Raji (cell line): ENCODE measurements around the gene C1QTNF6.

ENCODE experiments used
- POLR2A ChIP-seq: IDR thresholded peaks from 2 replicates; pipeline ENCODE4 v1.6.1; 2011; ENCODE audit warnings: low read depth, low read length, control low read depth; ENCODE audit not compliant: insufficient read depth

The C1QTNF6 gene

DNA sequence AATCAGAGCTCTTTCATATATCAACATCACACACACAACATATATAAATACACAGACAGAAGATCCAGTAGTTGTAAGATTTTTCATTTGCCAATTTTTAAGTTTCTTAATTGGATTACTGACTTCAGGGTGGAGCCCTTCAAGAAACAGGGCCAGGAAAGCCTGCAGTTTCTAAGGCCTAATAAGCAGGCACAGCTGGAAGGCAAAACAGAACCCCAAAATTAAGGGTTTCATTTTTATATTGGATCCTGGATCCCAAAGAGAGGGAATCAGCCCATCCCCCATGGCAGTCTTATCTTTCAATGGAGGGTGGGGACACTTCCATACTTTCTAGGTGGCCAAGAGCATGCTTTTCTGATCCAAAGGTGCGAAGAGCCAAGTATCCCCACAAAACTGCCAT is 4.7 kb upstream of the C1QTNF6 start:
- no peak for TF ChIP-seq POLR2A

DNA sequence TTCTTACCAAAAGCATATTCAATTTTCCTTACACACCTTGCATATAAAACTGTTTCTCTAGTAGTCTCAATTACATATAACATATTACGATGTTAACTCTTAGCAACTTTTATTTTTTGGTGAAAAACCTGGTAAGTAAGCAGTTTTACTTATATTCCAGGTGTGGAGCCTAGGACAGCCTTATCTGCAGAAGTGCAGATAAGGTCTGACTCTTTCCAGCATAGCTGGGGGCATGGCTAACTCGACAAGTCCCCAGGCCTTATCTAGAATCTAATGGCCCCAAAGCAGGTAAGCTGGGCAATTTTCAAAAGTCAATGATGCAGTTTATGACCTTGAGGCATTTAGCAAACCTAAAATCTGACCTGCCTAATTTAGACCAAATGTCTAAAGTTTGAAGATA is 4.2 kb upstream of the C1QTNF6 start:
- TF ChIP-seq POLR2A: no peak

GRCh38 chr22:37190262-37190780 is 2.3 kb upstream of the C1QTNF6 start:
- TF ChIP-seq POLR2A: no peak

DNA sequence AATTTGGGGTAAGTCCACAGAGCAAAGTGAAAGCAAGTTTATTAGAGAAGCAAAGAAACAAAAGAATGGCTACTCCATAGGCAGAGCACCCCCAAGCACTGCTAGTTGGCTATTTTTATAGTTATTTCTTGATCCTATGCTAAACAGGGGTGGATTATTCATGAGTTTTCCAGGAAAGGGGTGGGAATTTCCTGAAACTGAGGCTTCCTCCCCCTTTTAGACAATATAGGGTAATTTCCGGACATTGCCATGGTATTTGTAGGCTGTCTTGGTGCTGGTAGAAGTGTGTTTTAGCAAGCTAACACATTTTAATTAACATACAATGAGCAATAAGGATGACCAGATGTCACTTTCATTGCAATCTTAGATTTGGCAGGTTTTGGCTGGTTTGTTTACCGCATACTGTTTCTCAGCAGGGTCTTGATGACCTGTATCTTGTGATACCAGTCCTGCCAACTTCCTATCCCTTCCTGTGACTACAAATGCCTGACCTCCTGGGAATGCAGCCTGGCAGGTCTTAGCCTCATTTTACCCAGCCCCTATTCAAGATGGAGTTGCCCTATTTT is 937 bp upstream of the C1QTNF6 start:
- TF ChIP-seq POLR2A: no peak

- no peak for TF ChIP-seq POLR2A
Measured at GRCh38 chr22:37187552-37187890, 526 bp downstream of the C1QTNF6 start.

DNA sequence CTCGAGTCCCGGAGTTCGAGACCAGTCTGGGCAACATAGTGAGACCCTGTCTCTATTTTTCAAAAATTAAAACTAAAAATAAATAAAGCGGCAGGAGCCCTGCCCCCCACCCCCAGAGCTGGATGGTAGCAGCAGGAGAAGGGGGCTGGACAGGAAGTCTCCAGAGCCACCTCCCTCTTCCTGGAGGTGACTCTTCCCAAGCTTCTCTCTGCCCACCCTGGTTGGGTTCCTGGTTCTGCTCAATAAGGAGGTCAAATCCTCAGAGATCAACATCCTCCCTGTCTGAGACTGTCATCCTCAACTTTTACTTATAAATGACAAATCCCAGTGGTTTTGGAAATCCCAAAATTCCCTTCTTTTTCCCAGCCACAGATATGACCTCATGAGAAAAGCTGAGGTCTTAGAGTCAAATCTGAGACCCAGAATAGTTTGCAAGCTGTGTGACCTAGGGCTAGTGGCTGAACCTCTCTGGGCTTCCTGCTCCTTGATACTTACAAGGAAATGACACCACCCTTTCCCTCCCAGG is 987 bp downstream of the C1QTNF6 start:
- TF ChIP-seq POLR2A: no peak

DNA sequence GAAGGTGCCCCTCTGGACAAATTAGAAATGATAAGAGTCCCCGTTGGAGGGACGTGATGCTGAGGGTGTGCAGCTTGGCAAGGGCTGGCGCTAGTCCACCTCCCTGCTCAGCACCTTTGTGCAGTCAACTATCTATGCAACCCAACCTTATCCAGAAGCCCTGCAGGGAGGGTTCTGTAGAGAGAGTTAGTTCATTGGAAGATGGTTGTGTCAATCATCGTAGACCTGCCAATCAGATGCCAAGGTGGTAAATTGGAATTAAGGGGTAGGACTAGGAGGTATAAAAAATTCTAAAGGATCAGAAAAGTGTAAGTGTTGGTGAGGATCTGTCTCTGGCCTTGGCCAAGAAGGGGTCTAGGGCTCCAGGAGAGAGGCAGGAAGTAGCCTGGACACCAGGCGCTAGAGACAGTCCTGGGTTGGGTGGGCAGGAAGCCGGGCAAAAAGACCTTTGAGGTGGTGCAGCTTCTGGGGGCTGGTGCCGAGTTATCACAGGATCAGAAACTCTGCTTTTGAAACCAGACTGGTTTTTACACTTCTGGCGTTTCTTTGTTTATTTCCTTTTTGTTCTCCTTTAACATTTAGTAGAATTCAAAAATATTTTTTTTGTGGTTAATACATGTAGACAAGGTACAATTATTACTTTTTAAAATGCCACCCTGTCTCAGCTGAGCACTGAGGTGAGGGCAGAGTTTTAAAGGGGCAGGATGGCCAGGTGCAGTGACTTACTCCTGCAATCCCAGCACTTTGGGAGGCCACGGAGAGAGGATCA is 1.6 kb downstream of the C1QTNF6 start:
- TF ChIP-seq POLR2A: no peak

- TF ChIP-seq POLR2A: no peak
Measured at GRCh38 chr22:37185646-37186227, 2.3 kb downstream of the C1QTNF6 start.

DNA sequence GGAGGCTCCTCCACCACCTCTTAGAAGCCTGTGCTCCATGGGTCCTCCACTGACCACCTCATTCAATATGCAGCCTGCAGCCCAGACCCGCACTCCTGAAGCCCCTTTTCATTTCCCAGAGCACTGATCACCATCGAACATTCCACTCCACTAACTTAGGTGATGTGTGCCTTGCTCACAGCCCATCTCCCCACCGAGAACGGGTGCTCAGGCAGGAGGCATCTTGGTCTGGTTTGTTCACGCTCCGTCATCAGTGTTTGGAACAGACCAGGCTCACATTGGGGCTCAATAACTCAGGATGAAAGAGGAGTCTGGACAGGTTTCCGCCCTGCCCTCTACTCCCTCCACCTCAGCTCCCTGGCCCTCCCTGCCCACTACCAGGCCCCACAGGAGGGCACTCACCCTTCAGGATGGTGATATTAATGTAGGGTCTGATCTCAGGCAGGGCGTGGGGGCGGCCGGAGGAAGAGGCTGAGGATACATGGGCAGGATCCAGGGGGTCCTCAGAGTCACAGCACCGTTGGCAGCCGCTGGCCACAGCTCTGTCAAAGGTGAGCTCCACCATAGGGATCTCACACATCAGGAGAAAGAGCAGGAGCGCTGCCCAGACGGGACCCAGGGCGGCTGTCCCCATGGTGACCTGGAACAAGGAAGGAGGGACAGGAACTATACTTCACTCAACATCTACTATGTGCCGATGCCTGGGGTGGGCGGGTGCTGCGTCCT is 3.1 kb downstream of the C1QTNF6 start:
- TF ChIP-seq POLR2A: no peak

DNA sequence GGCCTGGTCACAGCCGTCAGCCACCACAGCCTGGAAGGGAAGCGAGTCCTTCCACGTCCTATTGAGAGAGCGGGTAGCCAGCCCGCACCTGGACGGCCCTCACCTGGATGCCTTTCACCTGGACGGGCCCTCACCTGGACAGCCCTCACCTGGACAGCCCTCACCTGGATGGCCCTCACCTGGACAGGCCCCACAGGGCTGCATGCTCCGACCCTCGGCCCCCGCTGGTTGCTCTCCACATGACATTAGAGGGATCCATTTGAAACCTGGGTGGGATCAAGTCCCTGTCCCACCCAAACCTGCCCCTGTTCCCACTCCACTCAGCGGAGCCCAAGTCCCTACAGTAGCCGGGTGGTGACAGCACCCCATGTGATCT is 3.7 kb downstream of the C1QTNF6 start:
- TF ChIP-seq POLR2A: no peak

- TF ChIP-seq POLR2A: no peak
Measured at GRCh38 chr22:37183432-37184379, 4.3 kb downstream of the C1QTNF6 start.

GRCh38 chr22:37182949-37183245 is 5.2 kb downstream of the C1QTNF6 start:
- TF ChIP-seq POLR2A: no peak

DNA sequence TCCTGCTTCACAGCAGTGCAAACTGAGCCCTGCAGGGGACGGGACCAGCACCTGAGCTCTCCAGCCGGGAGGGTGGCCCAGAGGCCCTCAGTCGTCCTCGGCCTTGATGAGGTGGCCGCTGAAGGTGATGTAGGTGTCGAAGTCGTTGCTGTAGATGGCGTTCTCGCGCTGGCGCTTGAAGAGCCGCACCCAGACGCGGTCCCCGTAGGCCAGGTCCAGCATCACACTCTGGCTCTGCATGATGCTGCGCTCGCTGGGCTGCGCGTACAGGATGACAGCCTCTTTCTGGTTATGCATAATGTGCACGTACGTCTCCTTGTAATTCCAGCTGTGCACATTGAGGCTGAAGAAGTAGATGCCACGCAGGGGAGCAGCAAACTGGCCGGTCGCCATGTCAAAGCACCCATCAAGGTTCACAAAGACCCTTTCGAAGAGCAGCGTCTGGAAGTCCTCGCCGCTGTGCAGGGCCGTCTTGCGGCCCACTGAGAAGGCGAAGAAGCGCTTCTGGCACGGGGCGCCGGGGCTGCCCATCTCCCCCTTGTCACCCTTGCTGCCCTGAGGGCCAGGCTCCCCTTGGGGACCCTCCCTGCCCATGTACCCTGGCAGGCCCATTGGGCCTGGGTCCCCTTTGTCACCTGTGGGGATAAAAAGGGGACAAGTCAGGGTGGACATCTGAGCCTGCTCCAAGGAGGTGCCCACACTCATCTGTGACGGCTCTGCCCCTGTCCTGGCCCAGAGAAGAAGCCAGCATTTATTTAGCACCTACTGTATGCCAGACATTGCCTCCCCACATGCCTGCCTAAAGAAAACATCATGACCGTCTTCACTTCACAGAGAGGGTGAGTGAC is 5.7 kb downstream of the C1QTNF6 start:
- no peak for TF ChIP-seq POLR2A

- no peak for TF ChIP-seq POLR2A
Measured at GRCh38 chr22:37181681-37182080, 6.4 kb downstream of the C1QTNF6 start.
